Thyroid gland (tissue), 4 donors: ENCODE results near the gene MTHFD1L. TPM values are rescaled to one million over a fixed set of nuclear protein-coding genes. Genes with fewer than 3 reads are reported as not detected.

ENCODE experiments used
- DNase-seq, 2 donors: peaks; one replicate each; pipeline ENCODE4 v3.0.0-alpha.2; 2019
- H3K27ac ChIP-seq, 3 donors: fragments of 200-600 bp; sonication (generic); 1 replicate in 2 of 3; 2 replicates in 1 of 3; pipeline ENCODE4 v1.5.1; 2016 to 2019; ENCODE audit warnings: mild to moderate bottlenecking in 1 of 3, moderate library complexity in 1 of 3
- H3K27me3 ChIP-seq: fragments of 200-600 bp; sonication (generic); one replicate; pipeline ENCODE4 v1.5.1; 2019
- H3K36me3 ChIP-seq, 2 donors: fragments of 200-600 bp; sonication (generic); one replicate each; pipeline ENCODE4 v1.5.1; 2016 to 2019
- H3K4me1 ChIP-seq, 2 donors: fragments of 200-600 bp; sonication (generic); one replicate each; pipeline ENCODE4 v1.5.1; 2017 to 2019
- H3K4me3 ChIP-seq, 3 donors: fragments of 200-600 bp; sonication (generic); replicated peaks in 1 of 3; 1 replicate in 2 of 3; 2 replicates in 1 of 3; pipeline ENCODE4 v1.5.1; 2016; ENCODE audit warnings: mild to moderate bottlenecking in 1 of 3
- H3K9me3 ChIP-seq: fragments of 200-600 bp; sonication (generic); one replicate; pipeline ENCODE4 v1.5.1; 2017
- POLR2A ChIP-seq, 2 donors: fragments of 450-650 bp; IDR thresholded peaks; one replicate each; pipeline ENCODE4 v1.6.1; 2017; ENCODE audit warnings: antibody characterized with exemption in 2 of 2, mild to moderate bottlenecking in 2 of 2, moderate library complexity in 1 of 2
- WGBS, 2 donors: methylation state at CpG; one replicate each; pipeline ENCODE4 v1.1.5; 2017; 5-methylcytosine and 5-hydroxymethylcytosine counted together
- intact Hi-C: fragments of 100-400 bp; cut with DNase I; formaldehyde crosslinking; loops from one replicate; pipeline ENCODE4 v1.15.1; 2023
- total RNA-seq, 4 donors: library from RNA; depleted of rRNA; stranded (reverse); fragments of >200 nt; gene quantifications; one replicate each; pipeline ENCODE4 v1.2.3, GENCODE V29; 2016
- TF ChIP-seq, protein P1 (sequence below), 6 experiments: fragments of 200-600 bp in 3 of 6; fragments of 450-650 bp in 3 of 6; sonication (generic) in 3 of 6; IDR thresholded peaks; one replicate each; pipeline ENCODE4 v1.5.1; 2016 to 2019; ENCODE audit warnings: antibody characterized with exemption in 6 of 6, mild to moderate bottlenecking in 2 of 6, inconsistent platforms in 1 of 6, moderate library complexity in 1 of 6

Gene MTHFD1L
- total RNA-seq, 4 donors from 2014 or later, result 8.7 to 14.6 (median 11.0) TPM

DNA sequence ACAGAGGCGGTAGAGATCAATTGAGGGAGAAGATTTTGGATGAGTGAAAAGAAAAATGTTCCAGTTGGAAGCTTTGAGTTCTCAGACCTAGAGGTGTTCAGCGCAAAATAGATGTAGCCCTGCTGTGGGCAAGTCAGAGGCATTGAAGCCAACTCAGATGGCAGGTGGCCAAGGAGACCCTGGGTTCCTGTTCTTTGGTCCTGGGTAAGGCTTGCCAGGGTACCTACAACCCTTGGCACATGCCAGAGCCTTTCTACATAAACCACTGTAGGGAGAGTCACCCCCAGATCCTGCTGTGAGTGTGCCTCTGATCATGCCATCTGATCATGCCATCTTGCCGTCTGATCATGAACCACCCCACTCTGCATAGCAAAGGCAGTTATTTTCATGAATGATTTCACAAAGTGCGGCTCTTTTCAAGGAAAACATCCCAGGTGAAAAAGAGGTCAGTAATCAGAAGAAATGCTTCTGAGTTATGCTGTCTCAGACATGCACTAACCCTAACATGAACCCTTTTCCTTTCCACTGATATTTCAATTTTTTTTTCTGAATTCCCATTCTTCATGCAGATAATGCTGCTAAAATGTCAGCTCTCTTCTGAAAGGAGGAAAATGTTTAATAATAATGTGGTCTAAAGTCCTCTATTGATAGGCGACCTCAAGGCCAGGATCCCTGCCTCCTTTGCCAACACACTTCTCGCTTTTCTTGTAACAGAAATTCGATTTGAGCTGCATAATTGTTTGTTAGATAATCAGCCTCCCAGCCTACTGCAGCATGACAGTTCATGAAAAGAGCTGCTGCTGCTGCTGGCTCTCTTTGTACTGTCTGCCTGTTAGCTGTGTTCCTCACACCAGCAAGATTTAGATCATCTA lies 153.6 kb downstream of the MTHFD1L start:
- no peak overlapping the region for H3K4me3 ChIP-seq
- intact Hi-C loops, result loop anchor here (10.0 kb wide), 1 partner anchor 226 kb away; no protein-coding TSS in a partner anchor
- H3K36me3 ChIP-seq, result no peaks in the 10 kb centered on the region
- no peak for TF ChIP-seq POLR2A (IDR thresholded peaks at IDR 0.05)
- TF ChIP-seq, protein P1, sequence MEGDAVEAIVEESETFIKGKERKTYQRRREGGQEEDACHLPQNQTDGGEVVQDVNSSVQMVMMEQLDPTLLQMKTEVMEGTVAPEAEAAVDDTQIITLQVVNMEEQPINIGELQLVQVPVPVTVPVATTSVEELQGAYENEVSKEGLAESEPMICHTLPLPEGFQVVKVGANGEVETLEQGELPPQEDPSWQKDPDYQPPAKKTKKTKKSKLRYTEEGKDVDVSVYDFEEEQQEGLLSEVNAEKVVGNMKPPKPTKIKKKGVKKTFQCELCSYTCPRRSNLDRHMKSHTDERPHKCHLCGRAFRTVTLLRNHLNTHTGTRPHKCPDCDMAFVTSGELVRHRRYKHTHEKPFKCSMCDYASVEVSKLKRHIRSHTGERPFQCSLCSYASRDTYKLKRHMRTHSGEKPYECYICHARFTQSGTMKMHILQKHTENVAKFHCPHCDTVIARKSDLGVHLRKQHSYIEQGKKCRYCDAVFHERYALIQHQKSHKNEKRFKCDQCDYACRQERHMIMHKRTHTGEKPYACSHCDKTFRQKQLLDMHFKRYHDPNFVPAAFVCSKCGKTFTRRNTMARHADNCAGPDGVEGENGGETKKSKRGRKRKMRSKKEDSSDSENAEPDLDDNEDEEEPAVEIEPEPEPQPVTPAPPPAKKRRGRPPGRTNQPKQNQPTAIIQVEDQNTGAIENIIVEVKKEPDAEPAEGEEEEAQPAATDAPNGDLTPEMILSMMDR (IDR thresholded peaks at IDR 0.05), result no peak
- no peak for DNase-seq
- H3K4me1 ChIP-seq, result peaks cover 10 to 34% of the 10 kb centered on the region in 2 donors
- H3K27me3 ChIP-seq, result no peaks in the 10 kb centered on the region
- 66 to 70% methylated on average over 7 of the region's 7 CpGs for WGBS, 2 donors
- H3K9me3 ChIP-seq, result no peaks in the 10 kb centered on the region
- H3K27ac ChIP-seq, result peak overlapping the region in 2 of 3 donors; percentile 13 to 24

DNA sequence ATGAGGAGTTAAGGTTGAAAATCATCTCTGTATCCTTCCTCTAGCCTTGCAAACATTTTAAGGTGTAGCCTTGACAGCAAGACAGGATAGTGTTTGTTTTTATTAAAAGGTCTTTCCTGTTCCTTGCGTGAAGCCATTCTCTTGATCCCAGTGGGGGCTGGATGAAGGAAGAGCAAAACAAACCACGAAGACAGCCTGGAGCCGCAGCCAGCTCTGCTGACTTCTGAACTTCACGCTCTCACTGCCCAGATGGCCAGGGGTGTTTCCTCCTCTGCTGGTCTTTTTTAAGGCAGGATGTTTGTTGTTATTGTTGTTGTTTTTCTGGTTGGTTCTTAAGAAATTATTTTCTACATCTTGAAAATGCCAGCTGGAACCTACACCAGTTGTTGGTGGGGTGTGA lies 156.4 kb downstream of the MTHFD1L start:
- H3K36me3 ChIP-seq, result no peaks in the 10 kb centered on the region
- intact Hi-C loops, result loop anchor here (10.0 kb wide), 1 partner anchor 143 kb away; no protein-coding TSS in a partner anchor
- peak overlapping the region in 1 of 3 donors; percentile 32 for H3K27ac ChIP-seq
- no peaks in the 10 kb centered on the region for H3K9me3 ChIP-seq
- peaks cover 24 to 47% of the 10 kb centered on the region in 2 donors for H3K4me1 ChIP-seq
- H3K4me3 ChIP-seq, result no peak overlapping the region
- no peaks in the 10 kb centered on the region for H3K27me3 ChIP-seq
- 29 to 39% methylated on average over 4 of the region's 4 CpGs for WGBS, 2 donors
- TF ChIP-seq, protein P1 (IDR thresholded peaks at IDR 0.05), result peak in 1 of 6 experiments; percentile 3
- TF ChIP-seq POLR2A (IDR thresholded peaks at IDR 0.05), result no peak
- no peak for DNase-seq

DNA sequence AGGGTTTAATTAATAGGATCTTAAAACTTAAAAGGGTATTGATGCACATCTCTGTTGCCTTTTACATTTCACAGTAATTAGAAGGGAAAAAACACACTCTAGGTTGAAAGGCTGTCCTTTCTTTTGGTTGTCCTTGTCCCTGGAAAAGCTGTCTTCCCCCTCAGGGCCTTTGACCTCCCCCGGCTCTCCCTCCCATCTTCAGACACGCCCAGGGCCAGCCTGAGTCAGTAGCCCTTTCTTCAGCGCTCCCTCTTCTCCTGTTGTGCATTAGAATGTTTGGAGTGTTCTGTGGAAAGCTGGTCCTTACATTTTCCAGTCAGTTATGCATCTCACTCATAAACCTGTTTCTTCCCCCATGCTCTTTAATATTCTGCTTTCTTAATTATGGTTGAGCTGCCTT lies 157.0 kb downstream of the MTHFD1L start:
- DNase-seq, result no peak
- TF ChIP-seq, protein P1 (IDR thresholded peaks at IDR 0.05), result no peak
- TF ChIP-seq POLR2A (IDR thresholded peaks at IDR 0.05), result no peak
- 91 to 93% methylated on average over 3 of the region's 3 CpGs for WGBS, 2 donors
- Histone ChIP-seq H3K27ac (no peak overlapping the region), H3K36me3 (no peaks in the 10 kb centered on the region), H3K9me3 (no peaks in the 10 kb centered on the region), H3K27me3 (no peaks in the 10 kb centered on the region), H3K4me1 (peaks cover 24 to 50% of the 10 kb centered on the region in 2 donors), H3K4me3 (no peak overlapping the region)
- intact Hi-C loops, result loop anchor here (10.0 kb wide), 1 partner anchor 142 kb away; no protein-coding TSS in a partner anchor

DNA sequence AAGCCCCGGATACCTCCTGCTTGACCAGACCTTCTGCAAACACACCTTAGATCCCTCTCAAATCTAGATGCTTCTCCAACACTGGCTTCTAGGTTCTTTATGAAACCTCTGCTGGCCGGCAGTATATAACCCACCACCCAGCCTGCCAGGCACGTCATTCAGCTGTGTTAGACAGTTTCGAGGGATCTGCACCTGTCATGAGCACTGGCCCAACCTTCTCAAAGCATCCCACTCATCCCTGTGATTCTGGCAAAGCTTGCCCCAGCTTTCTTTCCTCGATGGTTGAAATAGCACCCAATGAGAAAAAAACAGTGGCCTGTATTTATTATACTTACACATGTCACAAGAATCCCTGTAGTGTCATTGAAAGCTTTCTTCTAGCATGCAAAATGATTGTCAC lies 157.8 kb downstream of the MTHFD1L start:
- intact Hi-C loops, result loop anchor here (10.0 kb wide), 1 partner anchor 141 kb away; no protein-coding TSS in a partner anchor
- Histone ChIP-seq H3K9me3 (no peaks in the 10 kb centered on the region), H3K4me1 (peaks cover 28 to 53% of the 10 kb centered on the region in 2 donors), H3K27me3 (no peaks in the 10 kb centered on the region), H3K36me3 (no peaks in the 10 kb centered on the region), H3K4me3 (no peak overlapping the region), H3K27ac (no peak overlapping the region)
- WGBS, 2 donors, result 95 to 97% methylated on average over 5 of the region's 5 CpGs
- no peak for DNase-seq
- no peak for TF ChIP-seq POLR2A (IDR thresholded peaks at IDR 0.05)
- TF ChIP-seq, protein P1 (IDR thresholded peaks at IDR 0.05), result no peak

DNA sequence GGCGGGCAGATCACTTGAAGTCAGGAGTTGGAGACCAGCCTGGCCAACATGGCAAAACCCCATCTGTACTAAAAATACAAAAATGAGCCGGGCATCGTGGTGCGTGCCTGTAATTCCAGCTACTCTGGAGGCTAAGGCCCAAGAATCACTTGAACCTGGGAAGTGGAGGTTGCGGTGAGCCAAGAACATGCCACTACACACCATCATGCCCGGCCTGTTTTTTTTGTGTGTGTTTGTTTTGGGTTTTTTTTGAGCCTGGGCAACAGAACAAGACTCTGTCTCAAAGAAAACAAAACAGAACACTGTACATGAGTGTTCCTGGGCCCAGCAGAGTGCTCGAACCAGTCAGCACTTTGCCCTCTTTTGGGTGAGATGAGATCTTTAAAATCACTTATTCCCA lies 159.1 kb downstream of the MTHFD1L start:
- 24 to 49% methylated on average over 7 of the region's 7 CpGs for WGBS, 2 donors
- no peaks in the 10 kb centered on the region for H3K9me3 ChIP-seq
- H3K36me3 ChIP-seq, result no peaks in the 10 kb centered on the region
- H3K4me1 ChIP-seq, result peaks cover 22 to 42% of the 10 kb centered on the region in 2 donors
- H3K27me3 ChIP-seq, result no peaks in the 10 kb centered on the region
- peak; percentile 83 to 87 for DNase-seq
- intact Hi-C loops, result loop anchor here (10.0 kb wide), 1 partner anchor 140 kb away; no protein-coding TSS in a partner anchor
- TF ChIP-seq, protein P1 (IDR thresholded peaks at IDR 0.05), result no peak
- no peak for TF ChIP-seq POLR2A (IDR thresholded peaks at IDR 0.05)
- peak overlapping the region; percentile 45 to 92 (median 80) for H3K27ac ChIP-seq
- H3K4me3 ChIP-seq, result no peak overlapping the region
